Fibroblast of lung (primary cell): ENCODE results near the gene CHST15. TPM values are rescaled to one million over a fixed set of nuclear protein-coding genes. Genes with fewer than 3 reads are reported as not detected.

Experiments
- DNase-seq, 2 donors: peaks; one replicate each; pipeline versions ENCODE4 v3.0.0 to v3.0.0-alpha.2; 2010; ENCODE audit warnings: low read depth in 2 of 2
- H2AFZ ChIP-seq: 2 replicates; pipeline ENCODE4 v1.5.1; 2012; ENCODE audit warnings: low read length, control low read depth, inconsistent platforms
- H3K27ac ChIP-seq: 2 replicates; pipeline ENCODE4 v1.5.1; 2011; ENCODE audit warnings: low read length, control low read depth; ENCODE audit not compliant: insufficient read depth
- H3K27me3 ChIP-seq: 2 replicates; pipeline ENCODE4 v1.5.1; 2011; ENCODE audit warnings: mild to moderate bottlenecking, low read length; ENCODE audit not compliant: control insufficient read depth, insufficient read depth
- H3K36me3 ChIP-seq: 2 replicates; pipeline ENCODE4 v1.5.1; 2011; ENCODE audit warnings: low read length; ENCODE audit not compliant: control insufficient read depth, insufficient read depth
- H3K4me1 ChIP-seq: 2 replicates; pipeline ENCODE4 v1.5.1; 2011; ENCODE audit warnings: low read length; ENCODE audit not compliant: control insufficient read depth, insufficient read depth; ENCODE audit errors: extremely low read depth
- H3K4me2 ChIP-seq: 2 replicates; pipeline ENCODE4 v1.5.1; 2011; ENCODE audit warnings: low read length, control low read depth; ENCODE audit not compliant: insufficient read depth; ENCODE audit errors: extremely low read depth
- H3K4me3 ChIP-seq, 4 experiments: fragments of 200-600 bp in 1 of 4; sonication (generic) in 1 of 4; replicated peaks in 1 of 4; 2 replicates each; pipeline ENCODE4 v1.5.1; 2011 to 2016; ENCODE audit warnings: low read length in 4 of 4, low read depth in 3 of 4, mild to moderate bottlenecking in 3 of 4, control low read depth in 2 of 4, inconsistent platforms in 1 of 4, mixed read lengths in 1 of 4; ENCODE audit not compliant: insufficient read depth in 1 of 4; ENCODE audit errors: control extremely low read depth in 1 of 4
- H3K79me2 ChIP-seq: 2 replicates; pipeline ENCODE4 v1.5.1; 2012; ENCODE audit warnings: mild to moderate bottlenecking, low read length, inconsistent platforms; ENCODE audit not compliant: control insufficient read depth, insufficient read depth
- H3K9ac ChIP-seq: 2 replicates; pipeline ENCODE4 v1.5.1; 2011; ENCODE audit warnings: mild to moderate bottlenecking, low read length, control low read depth; ENCODE audit not compliant: insufficient read depth
- H3K9me3 ChIP-seq: 2 replicates; pipeline ENCODE4 v1.5.1; 2012; ENCODE audit warnings: low read depth, low read length; ENCODE audit not compliant: control insufficient read depth, insufficient read depth
- H4K20me1 ChIP-seq: 2 replicates; pipeline ENCODE4 v1.5.1; 2011; ENCODE audit warnings: low read length; ENCODE audit not compliant: control insufficient read depth, insufficient read depth; ENCODE audit errors: extremely low read depth
- CTCF ChIP-seq, 2 donors: IDR thresholded peaks in 1 of 2; conservative IDR thresholded peaks in 1 of 2; 1 replicate in 1 of 2; 2 replicates in 1 of 2; pipeline ENCODE4 v1.5.1; 2011 to 2012; ENCODE audit warnings: low read length in 2 of 2, control low read depth in 1 of 2, inconsistent platforms in 1 of 2, low read depth in 1 of 2, mild to moderate bottlenecking in 1 of 2
- EZH2 ChIP-seq: IDR thresholded peaks from 2 replicates; pipeline ENCODE4 v1.5.1; 2012; ENCODE audit warnings: low read length, control low read depth, mild to moderate bottlenecking; ENCODE audit errors: missing control alignments
- polyA plus RNA-seq, 2 donors: library from polyadenylated mRNA; depleted of rRNA in 1 of 2; stranded (reverse) in 1 of 2; unstranded in 1 of 2; fragments of >200 nt; gene quantifications; 2 replicates each; pipeline ENCODE4 v1.2.1, GENCODE V29; 2011 to 2012; ENCODE audit warnings: missing spikeins in 1 of 2
- total RNA-seq: library from RNA; depleted of rRNA; stranded (reverse); fragments of >200 nt; gene quantifications from 2 replicates; pipeline ENCODE4 v1.2.1, GENCODE V29; 2014

CHST15 gene
- total and polyA plus RNA-seq, 2 donors (not counting 1 experiment from before 2014, with no cell fraction given) = 5.0 to 7.9 TPM

GRCh38 chr10:124117833-124118232, 24.4 kb upstream of the CHST15 start:
- H3K9me3 ChIP-seq = no peaks in the 10 kb centered on the region
- no peaks in the 10 kb centered on the region for H4K20me1 ChIP-seq
- H3K27me3 ChIP-seq = no peaks in the 10 kb centered on the region
- no peak overlapping the region for H3K4me3 ChIP-seq
- TF ChIP-seq CTCF (conservative IDR thresholded peaks at IDR 0.05 in 1 of 2, IDR thresholded peaks at IDR 0.05 in 1 of 2; ENCODE audit: low read depth in 1 of 2, low read length in 2 of 2) = no peak
- TF ChIP-seq EZH2 = no peak
- no peak overlapping the region for H3K9ac ChIP-seq
- H3K4me1 ChIP-seq = no peaks in the 10 kb centered on the region
- no peaks in the 10 kb centered on the region for H3K79me2 ChIP-seq
- no peak overlapping the region for H3K4me2 ChIP-seq
- H3K36me3 ChIP-seq = no peaks in the 10 kb centered on the region
- DNase-seq = no peak
- no peak overlapping the region for H2AFZ ChIP-seq
- H3K27ac ChIP-seq = no peak overlapping the region

- Histone ChIP-seq H3K36me3 (no peaks in the 10 kb centered on the region), H2AFZ (no peak overlapping the region), H3K9me3 (no peaks in the 10 kb centered on the region), H3K4me3 (no peak overlapping the region), H3K79me2 (no peaks in the 10 kb centered on the region), H3K4me1 (no peaks in the 10 kb centered on the region), H3K9ac (no peak overlapping the region), H4K20me1 (no peaks in the 10 kb centered on the region), H3K27ac (no peak overlapping the region), H3K27me3 (no peaks in the 10 kb centered on the region), H3K4me2 (no peak overlapping the region)
- DNase-seq = no peak
- no peak for TF ChIP-seq EZH2
- TF ChIP-seq CTCF (conservative IDR thresholded peaks at IDR 0.05 in 1 of 2, IDR thresholded peaks at IDR 0.05 in 1 of 2; ENCODE audit: low read depth in 1 of 2, low read length in 2 of 2) = no peak
Measured at GRCh38 chr10:124117511-124117785, 24.1 kb upstream of the CHST15 start.

GRCh38 chr10:124116771-124117510, 23.5 kb upstream of the CHST15 start:
- H3K4me1 ChIP-seq = no peaks in the 10 kb centered on the region
- no peaks in the 10 kb centered on the region for H3K36me3 ChIP-seq
- H3K9ac ChIP-seq = no peak overlapping the region
- no peaks in the 10 kb centered on the region for H3K27me3 ChIP-seq
- H3K9me3 ChIP-seq = no peaks in the 10 kb centered on the region
- no peak overlapping the region for H2AFZ ChIP-seq
- TF ChIP-seq EZH2 (no peak), CTCF (conservative IDR thresholded peaks at IDR 0.05 in 1 of 2, IDR thresholded peaks at IDR 0.05 in 1 of 2; ENCODE audit: low read depth in 1 of 2, low read length in 2 of 2) (no peak)
- H3K27ac ChIP-seq = no peak overlapping the region
- no peaks in the 10 kb centered on the region for H3K79me2 ChIP-seq
- no peak overlapping the region for H3K4me3 ChIP-seq
- H4K20me1 ChIP-seq = no peaks in the 10 kb centered on the region
- no peak for DNase-seq
- H3K4me2 ChIP-seq = no peak overlapping the region
